ENCODE measurements around the gene ADAMTSL1. TPM values are rescaled to one million over a fixed set of nuclear protein-coding genes. Genes with fewer than 3 reads are reported as not detected.

ADAMTSL1 gene
- total RNA-seq, 2 experiments from 2014 or later: not detected

DNA sequence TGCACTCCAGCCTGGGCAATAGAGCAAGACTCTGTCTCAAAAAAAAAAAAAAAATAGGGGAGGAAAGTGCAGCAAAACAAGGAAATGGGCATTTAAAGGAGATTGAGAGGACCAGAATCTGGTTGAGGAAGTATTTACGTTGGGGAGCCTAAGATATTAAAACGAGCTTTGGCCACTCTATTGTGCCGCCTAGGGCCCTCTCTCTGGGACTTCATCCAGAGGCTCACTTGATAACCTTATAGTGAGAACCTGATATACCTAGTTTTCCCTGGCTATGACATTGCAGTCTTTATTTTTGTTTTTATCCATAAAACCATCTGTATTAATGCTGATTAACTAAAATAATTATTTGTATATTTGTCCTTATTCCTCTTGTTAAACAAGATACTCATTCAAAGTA is 345.5 kb downstream of the ADAMTSL1 start:
- Mint-ChIP-seq H3K9me3 (no peaks in the 10 kb centered on the region), H3K27ac (no peak overlapping the region), H3K27me3 (peaks cover 3% of the 10 kb centered on the region), H3K36me3 (ENCODE audit: low read depth) (no peaks in the 10 kb centered on the region), H3K4me3 (no peak overlapping the region), H3K4me1 (ENCODE audit: low read depth) (no peaks in the 10 kb centered on the region)
- ATAC-seq (no peak), DNase-seq (no peak)
- POLR2A ChIA-PET: no interaction called here
- CTCF ChIA-PET: no interaction called here
- intact Hi-C loops (cut with micrococcal nuclease): no loop called here
- no peak for TF ChIP-seq CTCF (IDR thresholded peaks at IDR 0.05)

- POLR2A ChIA-PET: no interaction called here
- CTCF ChIA-PET: no interaction called here
- Mint-ChIP-seq H3K9me3 (no peaks in the 10 kb centered on the region), H3K27ac (no peak overlapping the region), H3K27me3 (no peaks in the 10 kb centered on the region), H3K4me1 (ENCODE audit: low read depth) (peaks cover 2% of the 10 kb centered on the region), H3K4me3 (no peak overlapping the region), H3K36me3 (ENCODE audit: low read depth) (no peaks in the 10 kb centered on the region)
- TF ChIP-seq CTCF (IDR thresholded peaks at IDR 0.05): no peak
- ATAC-seq (no peak), DNase-seq (no peak)
- intact Hi-C loops (cut with micrococcal nuclease): no loop called here
Measured at GRCh38 chr9:18820566-18821095, 346.7 kb downstream of the ADAMTSL1 start.

GRCh38 chr9:18821788-18822187 is 347.8 kb downstream of the ADAMTSL1 start:
- ChIA-PET CTCF (interaction anchor here (0.8 kb wide), 1 partner anchor 352 kb away, joined by 3 read pairs; no protein-coding TSS in a partner anchor), POLR2A (no interaction called here)
- no peak for ATAC-seq
- Mint-ChIP-seq H3K27ac (no peak overlapping the region), H3K4me3 (no peak overlapping the region), H3K9me3 (no peaks in the 10 kb centered on the region), H3K4me1 (ENCODE audit: low read depth) (peaks cover 6% of the 10 kb centered on the region), H3K36me3 (ENCODE audit: low read depth) (no peaks in the 10 kb centered on the region), H3K27me3 (no peaks in the 10 kb centered on the region)
- intact Hi-C loops (cut with micrococcal nuclease): no loop called here
- no peak for TF ChIP-seq CTCF (IDR thresholded peaks at IDR 0.05)
- no peak for DNase-seq

DNA sequence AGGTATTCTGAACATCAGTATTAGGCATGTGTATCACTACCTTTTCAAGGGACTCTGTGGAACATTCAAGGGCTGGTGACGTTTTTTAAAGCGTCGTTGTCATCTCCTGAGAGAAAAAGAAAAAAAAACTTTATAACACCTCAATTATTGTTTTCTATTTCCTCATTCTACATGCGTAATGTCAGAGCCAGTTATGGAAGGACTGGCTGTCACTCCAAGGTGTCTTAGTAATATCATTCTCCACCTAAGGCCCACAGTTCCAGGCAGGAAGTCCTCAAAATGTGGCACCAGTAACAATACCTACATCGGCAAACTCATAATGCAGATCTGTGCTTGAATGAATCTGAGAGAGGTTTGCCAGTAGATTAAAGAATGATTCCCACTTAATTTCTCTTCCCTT is 348.9 kb downstream of the ADAMTSL1 start:
- ChIA-PET CTCF (no interaction called here), POLR2A (no interaction called here)
- Mint-ChIP-seq H3K27me3 (no peaks in the 10 kb centered on the region), H3K9me3 (no peaks in the 10 kb centered on the region), H3K4me1 (ENCODE audit: low read depth) (peaks cover 6% of the 10 kb centered on the region), H3K27ac (no peak overlapping the region), H3K36me3 (ENCODE audit: low read depth) (no peaks in the 10 kb centered on the region), H3K4me3 (no peak overlapping the region)
- no peak for TF ChIP-seq CTCF (IDR thresholded peaks at IDR 0.05)
- intact Hi-C loops (cut with micrococcal nuclease): no loop called here
- no peak for ATAC-seq
- no peak for DNase-seq

DNA sequence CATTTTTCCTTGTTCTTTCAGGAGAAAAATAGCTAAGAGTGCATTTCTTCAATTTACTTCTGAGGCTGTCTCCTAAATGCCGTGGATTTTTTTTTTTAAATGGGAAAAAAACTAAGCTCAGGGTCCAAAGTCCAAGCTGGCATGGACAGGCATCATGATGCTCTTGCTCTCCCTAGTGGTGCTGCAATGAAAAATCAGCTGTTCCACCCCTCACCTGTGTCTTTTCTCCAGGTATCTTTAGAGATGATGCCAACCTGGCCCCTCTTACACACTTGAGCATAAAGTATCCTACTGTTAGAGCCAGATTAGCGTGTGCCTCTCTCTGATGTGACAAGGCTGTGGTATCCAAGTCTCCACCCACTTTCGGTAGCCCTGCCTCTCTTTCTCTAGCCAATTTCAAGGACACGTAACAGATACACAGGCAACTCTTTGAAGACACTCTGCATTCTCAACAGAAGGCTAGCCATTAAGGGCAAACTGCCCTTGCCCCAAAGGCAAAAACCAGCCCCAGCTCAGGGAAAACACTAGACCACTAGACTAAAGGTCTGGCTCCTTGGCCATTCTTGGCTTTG is 350.2 kb downstream of the ADAMTSL1 start:
- H3K9me3 Mint-ChIP-seq: no peaks in the 10 kb centered on the region
- H3K4me3 Mint-ChIP-seq: no peak overlapping the region
- DNase-seq (no peak), ATAC-seq (no peak)
- H3K27me3 Mint-ChIP-seq: no peaks in the 10 kb centered on the region
- no peaks in the 10 kb centered on the region for H3K36me3 Mint-ChIP-seq (ENCODE audit: low read depth)
- intact Hi-C loops (cut with micrococcal nuclease): no loop called here
- ChIA-PET POLR2A (no interaction called here), CTCF (interaction anchor here (0.7 to 1.6 kb wide), 2 partner anchors 569 to 784 kb away, joined by 3 to 5 read pairs; no protein-coding TSS in a partner anchor)
- H3K4me1 Mint-ChIP-seq (ENCODE audit: low read depth): peaks cover 6% of the 10 kb centered on the region
- no peak overlapping the region for H3K27ac Mint-ChIP-seq
- no peak for TF ChIP-seq CTCF (IDR thresholded peaks at IDR 0.05)
